Measurements from ENCODE around the gene WWTR1. TPM values are rescaled to one million over a fixed set of nuclear protein-coding genes. Genes with fewer than 3 reads are reported as not detected.

The WWTR1 gene
- total RNA-seq, 3 donors from 2014 or later: 11.6 to 217 (median 20.7) TPM

DNA sequence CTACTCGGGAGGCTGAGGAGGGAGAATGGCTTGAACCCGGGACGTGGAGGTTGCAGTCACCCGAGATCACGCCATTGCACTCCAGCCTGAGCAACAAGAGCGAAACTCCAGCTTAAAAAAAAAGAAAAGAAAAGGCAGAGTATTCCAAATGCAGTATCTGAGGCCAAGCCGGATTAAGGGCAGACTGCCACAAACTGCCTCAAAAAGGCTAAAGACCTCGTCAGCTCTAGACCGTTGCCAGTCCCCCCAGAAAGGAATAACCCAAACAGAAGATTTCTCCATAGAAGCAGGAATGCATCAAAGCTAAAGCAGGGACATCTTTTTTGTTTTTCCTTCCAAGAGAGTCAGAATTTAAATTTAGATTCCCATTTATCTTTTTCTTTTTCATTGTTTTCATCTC, 110.4 kb downstream of the WWTR1 start:
- Histone ChIP-seq H3K36me3 (ENCODE audit: low read depth) (no peaks in the 10 kb centered on the region), H3K9me3 (no peaks in the 10 kb centered on the region), H3K4me1 (ENCODE audit: low read depth) (no peaks in the 10 kb centered on the region), H3K4me3 (no peak overlapping the region)
- TF ChIP-seq, protein P1, sequence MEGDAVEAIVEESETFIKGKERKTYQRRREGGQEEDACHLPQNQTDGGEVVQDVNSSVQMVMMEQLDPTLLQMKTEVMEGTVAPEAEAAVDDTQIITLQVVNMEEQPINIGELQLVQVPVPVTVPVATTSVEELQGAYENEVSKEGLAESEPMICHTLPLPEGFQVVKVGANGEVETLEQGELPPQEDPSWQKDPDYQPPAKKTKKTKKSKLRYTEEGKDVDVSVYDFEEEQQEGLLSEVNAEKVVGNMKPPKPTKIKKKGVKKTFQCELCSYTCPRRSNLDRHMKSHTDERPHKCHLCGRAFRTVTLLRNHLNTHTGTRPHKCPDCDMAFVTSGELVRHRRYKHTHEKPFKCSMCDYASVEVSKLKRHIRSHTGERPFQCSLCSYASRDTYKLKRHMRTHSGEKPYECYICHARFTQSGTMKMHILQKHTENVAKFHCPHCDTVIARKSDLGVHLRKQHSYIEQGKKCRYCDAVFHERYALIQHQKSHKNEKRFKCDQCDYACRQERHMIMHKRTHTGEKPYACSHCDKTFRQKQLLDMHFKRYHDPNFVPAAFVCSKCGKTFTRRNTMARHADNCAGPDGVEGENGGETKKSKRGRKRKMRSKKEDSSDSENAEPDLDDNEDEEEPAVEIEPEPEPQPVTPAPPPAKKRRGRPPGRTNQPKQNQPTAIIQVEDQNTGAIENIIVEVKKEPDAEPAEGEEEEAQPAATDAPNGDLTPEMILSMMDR (IDR thresholded peaks at IDR 0.05): no peak
- DNase-seq (peak in 1 of 3 donors; percentile 54), ATAC-seq (peak; percentile 36)
- intact Hi-C loops (cut with DNase I, micrococcal nuclease): no loop called here

DNA sequence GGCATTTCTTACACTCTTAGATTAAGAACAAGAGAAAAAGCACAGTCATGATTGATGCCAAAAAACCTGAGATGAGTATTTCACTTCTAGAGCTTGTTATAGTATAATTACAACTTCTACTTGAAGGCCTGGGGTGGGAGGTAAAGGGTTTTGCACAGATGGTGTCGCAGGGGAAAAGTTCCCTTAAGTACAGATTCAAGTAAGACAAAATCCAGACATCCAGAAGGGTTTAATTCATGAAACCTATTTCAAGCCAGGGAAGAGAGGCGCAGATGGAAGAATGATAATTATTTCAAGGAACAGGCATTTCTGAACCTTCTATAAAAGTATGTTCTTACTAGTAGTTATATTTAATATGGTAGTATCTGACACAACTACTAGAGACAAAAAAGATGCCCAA, 112.8 kb downstream of the WWTR1 start:
- ATAC-seq (no peak), DNase-seq (no peak)
- TF ChIP-seq, protein P1 (IDR thresholded peaks at IDR 0.05): no peak
- Histone ChIP-seq H3K36me3 (ENCODE audit: low read depth) (no peaks in the 10 kb centered on the region), H3K4me3 (no peak overlapping the region), H3K9me3 (no peaks in the 10 kb centered on the region), H3K4me1 (ENCODE audit: low read depth) (no peaks in the 10 kb centered on the region)
- intact Hi-C loops (cut with DNase I, micrococcal nuclease): no loop called here

DNA sequence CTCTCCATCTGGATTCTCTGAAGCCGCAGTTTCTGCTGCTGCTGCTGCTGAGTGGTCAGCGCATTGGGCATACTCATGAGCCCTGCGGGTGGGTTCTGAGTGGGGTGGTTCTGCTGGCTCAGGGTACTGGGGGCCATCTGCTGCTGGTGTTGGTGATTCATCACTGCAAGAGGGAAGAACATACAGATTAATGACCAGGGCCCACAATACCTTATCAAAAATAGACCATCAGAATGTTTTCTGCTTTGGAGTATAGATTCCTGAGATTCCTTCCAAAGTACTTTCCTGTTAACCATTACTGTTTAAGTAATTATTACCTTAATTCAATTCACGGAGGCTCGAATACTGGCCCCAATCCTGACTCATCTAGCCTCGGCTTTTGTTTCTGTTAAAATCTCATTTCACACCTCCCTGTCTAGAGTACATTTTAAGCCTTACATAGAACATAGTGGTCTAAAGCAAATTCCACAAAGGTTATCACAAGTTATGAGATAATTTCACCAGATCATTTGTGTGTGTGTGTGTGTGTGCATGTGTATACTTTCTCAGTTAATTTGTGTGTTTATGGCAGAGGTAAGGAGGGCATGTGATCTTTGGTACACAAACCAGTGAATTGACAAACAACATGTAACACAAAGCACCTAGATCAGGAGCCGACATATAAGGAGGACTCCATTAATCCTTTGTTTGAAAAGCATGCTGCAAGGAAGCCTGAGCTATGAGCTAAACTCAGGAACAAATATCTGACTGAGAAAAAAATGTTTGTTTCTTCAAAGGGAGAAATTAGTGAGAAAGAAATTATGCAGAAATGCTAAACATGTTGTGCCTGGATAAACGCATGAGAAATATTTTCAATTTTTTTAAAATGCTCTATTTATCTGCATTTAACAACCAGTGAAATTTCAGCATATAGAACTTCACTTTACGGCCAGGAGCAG, 115.2 kb downstream of the WWTR1 start:
- TF ChIP-seq, protein P1 (IDR thresholded peaks at IDR 0.05): no peak
- H3K4me1 ChIP-seq (ENCODE audit: low read depth): no peaks in the 10 kb centered on the region
- no peak for DNase-seq
- no peaks in the 10 kb centered on the region for H3K36me3 ChIP-seq (ENCODE audit: low read depth)
- ATAC-seq: no peak
- no peaks in the 10 kb centered on the region for H3K9me3 ChIP-seq
- no peak overlapping the region for H3K4me3 ChIP-seq
- intact Hi-C loops (cut with DNase I, micrococcal nuclease): no loop called here

DNA sequence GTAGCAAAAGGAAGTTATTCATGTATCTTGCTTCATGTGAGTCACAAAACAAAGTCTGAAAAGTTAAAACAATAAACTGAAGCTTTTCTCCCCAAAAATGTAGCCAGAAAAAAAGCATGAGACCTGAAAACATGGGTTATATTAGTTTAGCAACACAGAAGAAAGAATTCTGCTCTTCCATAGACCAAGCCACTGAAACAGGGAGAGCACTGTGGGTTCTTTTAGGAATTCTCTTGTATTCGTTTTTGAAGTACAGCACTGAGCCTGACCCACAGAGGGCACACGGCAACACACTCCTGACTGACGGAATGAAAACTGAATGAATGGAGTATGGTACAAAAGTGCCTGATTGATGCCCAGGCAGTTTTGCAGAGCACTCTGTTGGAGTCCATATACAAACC, 116.7 kb downstream of the WWTR1 start:
- ATAC-seq (no peak), DNase-seq (no peak)
- no peaks in the 10 kb centered on the region for H3K4me1 ChIP-seq (ENCODE audit: low read depth)
- H3K36me3 ChIP-seq (ENCODE audit: low read depth): no peaks in the 10 kb centered on the region
- intact Hi-C loops (cut with DNase I, micrococcal nuclease): no loop called here
- no peak overlapping the region for H3K4me3 ChIP-seq
- H3K9me3 ChIP-seq: no peaks in the 10 kb centered on the region
- TF ChIP-seq, protein P1 (IDR thresholded peaks at IDR 0.05): no peak

DNA sequence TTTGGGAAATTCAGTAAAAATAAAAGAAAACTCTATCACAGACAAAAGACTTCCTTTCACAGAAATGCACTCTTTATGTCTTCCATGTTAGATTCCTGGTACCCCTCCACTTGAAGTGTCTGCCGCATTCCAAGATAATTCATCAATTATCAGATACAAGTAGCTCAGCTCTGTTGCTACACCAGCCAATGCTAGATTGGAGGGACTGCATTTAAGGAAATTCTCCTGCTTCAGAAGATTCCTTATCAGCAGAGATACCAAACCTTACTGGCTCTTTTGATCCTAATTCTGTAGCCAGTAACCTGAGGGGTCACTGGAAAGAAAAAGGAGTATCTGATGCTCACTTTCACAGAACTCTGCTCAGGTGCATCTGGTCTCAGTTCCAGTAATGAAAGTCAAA, 119.5 kb downstream of the WWTR1 start:
- H3K9me3 ChIP-seq: no peaks in the 10 kb centered on the region
- ATAC-seq (no peak), DNase-seq (no peak)
- TF ChIP-seq, protein P1 (IDR thresholded peaks at IDR 0.05): no peak
- H3K4me1 ChIP-seq (ENCODE audit: low read depth): no peaks in the 10 kb centered on the region
- H3K4me3 ChIP-seq: no peak overlapping the region
- H3K36me3 ChIP-seq (ENCODE audit: low read depth): no peaks in the 10 kb centered on the region
- intact Hi-C loops (cut with DNase I, micrococcal nuclease): loop anchor here in 1 of 2 donors (10.0 kb wide), 1 partner anchor 116 kb away; the partner anchor contains the start of gene WWTR1

Measured in mucosa of descending colon (tissue), 3 donors.